Nephron (organoid): ENCODE results near the gene ME1.
"Not testable (repeated sequence)": the region's sequence is repeated elsewhere in the genome, so short reads cannot be mapped to it uniquely, and the experiment has no call there.

Experiments
- H3K27ac Mint-ChIP-seq, 3 experiments: 2 replicates each; pipeline ENCODE4 v1.8.0; 2020; ENCODE audit warnings: mixed read lengths in 3 of 3, mild to moderate bottlenecking in 2 of 3, moderate library complexity in 1 of 3
- H3K27me3 Mint-ChIP-seq: 2 replicates; pipeline ENCODE4 v1.8.0; 2021; ENCODE audit warnings: low read depth, mild to moderate bottlenecking, moderate library complexity, mixed read lengths
- H3K36me3 Mint-ChIP-seq: 2 replicates; pipeline ENCODE4 v1.8.0; 2020; ENCODE audit warnings: low read depth, mixed read lengths
- H3K4me1 Mint-ChIP-seq: 2 replicates; pipeline ENCODE4 v1.8.0; 2020; ENCODE audit warnings: mixed read lengths
- H3K4me3 Mint-ChIP-seq, 3 experiments: 2 replicates each; pipeline ENCODE4 v1.8.0; 2020; ENCODE audit warnings: mild to moderate bottlenecking in 3 of 3, mixed read lengths in 3 of 3, moderate library complexity in 2 of 3
- H3K9me3 Mint-ChIP-seq: 2 replicates; pipeline ENCODE4 v1.8.0; 2020; ENCODE audit warnings: mixed read lengths
- CTCF ChIP-seq, 3 experiments: fragments of 200-600 bp; sonication (generic); IDR thresholded peaks; one replicate each; pipeline ENCODE4 v1.5.0; 2021; ENCODE audit warnings: antibody characterized with exemption in 3 of 3; ENCODE audit not compliant: unreplicated experiment in 3 of 3

The ME1 gene

GRCh38 chr6:83292900-83293843 is 137.7 kb downstream of the ME1 start:
- no peaks in the 10 kb centered on the region for H3K36me3 Mint-ChIP-seq
- H3K9me3 Mint-ChIP-seq: peaks cover 5% of the 10 kb centered on the region
- H3K27me3 Mint-ChIP-seq: no peaks in the 10 kb centered on the region
- no peaks in the 10 kb centered on the region for H3K4me1 Mint-ChIP-seq
- H3K27ac Mint-ChIP-seq: no peak overlapping the region
- TF ChIP-seq CTCF (IDR thresholded peaks at IDR 0.05; ENCODE audit: unreplicated experiment in 3 of 3): no peak
- H3K4me3 Mint-ChIP-seq: no peak overlapping the region

GRCh38 chr6:83287298-83287697 is 143.6 kb downstream of the ME1 start:
- not testable (repeated sequence) for H3K4me1 Mint-ChIP-seq, H3K27ac Mint-ChIP-seq, H3K4me3 Mint-ChIP-seq, H3K36me3 Mint-ChIP-seq, H3K27me3 Mint-ChIP-seq, H3K9me3 Mint-ChIP-seq

GRCh38 chr6:83285917-83286316 is 144.9 kb downstream of the ME1 start:
- H3K9me3 Mint-ChIP-seq: peaks cover 9% of the 10 kb centered on the region
- no peak overlapping the region for H3K27ac Mint-ChIP-seq
- no peak overlapping the region for H3K4me3 Mint-ChIP-seq
- H3K27me3 Mint-ChIP-seq: no peaks in the 10 kb centered on the region
- no peaks in the 10 kb centered on the region for H3K4me1 Mint-ChIP-seq
- TF ChIP-seq CTCF (IDR thresholded peaks at IDR 0.05; ENCODE audit: unreplicated experiment in 3 of 3): no peak
- H3K36me3 Mint-ChIP-seq: no peaks in the 10 kb centered on the region

- Mint-ChIP-seq H3K27ac (no peak overlapping the region), H3K36me3 (no peaks in the 10 kb centered on the region), H3K4me1 (no peaks in the 10 kb centered on the region), H3K4me3 (no peak overlapping the region), H3K27me3 (no peaks in the 10 kb centered on the region), H3K9me3 (no peaks in the 10 kb centered on the region)
- TF ChIP-seq CTCF (IDR thresholded peaks at IDR 0.05; ENCODE audit: unreplicated experiment in 3 of 3): no peak
Measured at GRCh38 chr6:83273596-83273995, 157.3 kb downstream of the ME1 start.

- no peaks in the 10 kb centered on the region for H3K27me3 Mint-ChIP-seq
- no peak overlapping the region for H3K4me3 Mint-ChIP-seq
- no peak for TF ChIP-seq CTCF (IDR thresholded peaks at IDR 0.05; ENCODE audit: unreplicated experiment in 3 of 3)
- H3K9me3 Mint-ChIP-seq: no peaks in the 10 kb centered on the region
- H3K36me3 Mint-ChIP-seq: no peaks in the 10 kb centered on the region
- H3K4me1 Mint-ChIP-seq: no peaks in the 10 kb centered on the region
- no peak overlapping the region for H3K27ac Mint-ChIP-seq
Measured at GRCh38 chr6:83270971-83271719, 159.7 kb downstream of the ME1 start.

GRCh38 chr6:83265384-83265783 is 165.5 kb downstream of the ME1 start:
- H3K36me3 Mint-ChIP-seq: no peaks in the 10 kb centered on the region
- no peak for TF ChIP-seq CTCF (IDR thresholded peaks at IDR 0.05; ENCODE audit: unreplicated experiment in 3 of 3)
- H3K9me3 Mint-ChIP-seq: no peaks in the 10 kb centered on the region
- no peak overlapping the region for H3K27ac Mint-ChIP-seq
- no peak overlapping the region for H3K4me3 Mint-ChIP-seq
- no peaks in the 10 kb centered on the region for H3K4me1 Mint-ChIP-seq
- no peaks in the 10 kb centered on the region for H3K27me3 Mint-ChIP-seq
